ENCODE results near the gene KMT5C. TPM values are rescaled to one million over a fixed set of nuclear protein-coding genes. Genes with fewer than 3 reads are reported as not detected.

The KMT5C gene
- total RNA-seq, 1 donor from 2014 or later, result 68.4 TPM

- H3K27me3 Mint-ChIP-seq, result peaks cover 34% of the 10 kb centered on the region
Observed at GRCh38 chr19:55365245-55365644, 25.6 kb downstream of the KMT5C start.

GRCh38 chr19:55365964-55366363 is 26.3 kb downstream of the KMT5C start:
- H3K9me3 Mint-ChIP-seq (ENCODE audit: low read depth), result no peaks in the 10 kb centered on the region
- peaks cover 1% of the 10 kb centered on the region for H3K36me3 Mint-ChIP-seq (ENCODE audit: insufficient read depth)
- no peak overlapping the region for H3K4me3 Mint-ChIP-seq (ENCODE audit: low read depth)
- H3K4me1 Mint-ChIP-seq (ENCODE audit: low read depth), result peaks cover 3% of the 10 kb centered on the region
- DNase-seq (ENCODE audit: low spot score, unreplicated experiment), result no peak
- no peak overlapping the region for H3K27ac Mint-ChIP-seq
- no peak for TF ChIP-seq CTCF (IDR thresholded peaks at IDR 0.05; ENCODE audit: unreplicated experiment)
- peaks cover 40% of the 10 kb centered on the region for H3K27me3 Mint-ChIP-seq

More at GRCh38 chr19:55365245-55365644, 25.6 kb downstream of the KMT5C start:
- no peak for DNase-seq (ENCODE audit: low spot score, unreplicated experiment)
- no peak overlapping the region for H3K4me3 Mint-ChIP-seq (ENCODE audit: low read depth)
- H3K4me1 Mint-ChIP-seq (ENCODE audit: low read depth), result no peaks in the 10 kb centered on the region
- no peak overlapping the region for H3K27ac Mint-ChIP-seq
- H3K36me3 Mint-ChIP-seq (ENCODE audit: insufficient read depth), result no peaks in the 10 kb centered on the region
- H3K9me3 Mint-ChIP-seq (ENCODE audit: low read depth), result no peaks in the 10 kb centered on the region
- no peak for TF ChIP-seq CTCF (IDR thresholded peaks at IDR 0.05; ENCODE audit: unreplicated experiment)

GRCh38 chr19:55366790-55367189 is 27.1 kb downstream of the KMT5C start:
- no peak overlapping the region for H3K4me3 Mint-ChIP-seq (ENCODE audit: low read depth)
- TF ChIP-seq CTCF (IDR thresholded peaks at IDR 0.05; ENCODE audit: unreplicated experiment), result no peak
- H3K36me3 Mint-ChIP-seq (ENCODE audit: insufficient read depth), result peaks cover 1% of the 10 kb centered on the region
- H3K27ac Mint-ChIP-seq, result no peak overlapping the region
- H3K4me1 Mint-ChIP-seq (ENCODE audit: low read depth), result peaks cover 4% of the 10 kb centered on the region
- no peak for DNase-seq (ENCODE audit: low spot score, unreplicated experiment)
- no peaks in the 10 kb centered on the region for H3K9me3 Mint-ChIP-seq (ENCODE audit: low read depth)
- peaks cover 48% of the 10 kb centered on the region for H3K27me3 Mint-ChIP-seq

DNA sequence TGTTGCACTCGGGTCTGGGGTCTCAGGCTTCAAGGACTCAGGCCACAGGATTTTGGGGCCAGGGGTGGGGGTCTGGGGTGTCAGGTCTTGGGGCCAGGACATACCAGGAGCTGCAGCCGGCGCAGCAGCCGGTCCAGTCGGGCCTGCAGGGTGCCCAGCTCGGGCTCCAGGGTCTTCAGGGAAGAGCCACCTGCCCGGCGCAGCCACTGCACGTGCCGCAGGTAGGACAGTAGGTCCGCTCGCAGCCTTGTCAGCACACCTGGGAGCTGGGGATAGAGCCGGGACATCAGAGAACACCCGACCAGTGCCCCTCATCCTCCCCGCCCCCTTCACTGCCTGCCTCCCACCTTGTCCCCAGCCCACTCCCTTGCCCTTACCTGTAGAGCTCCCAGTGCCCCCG is 28.4 kb downstream of the KMT5C start:
- H3K4me3 Mint-ChIP-seq (ENCODE audit: low read depth), result no peak overlapping the region
- H3K9me3 Mint-ChIP-seq (ENCODE audit: low read depth), result no peaks in the 10 kb centered on the region
- peaks cover 54% of the 10 kb centered on the region for H3K27me3 Mint-ChIP-seq
- no peak overlapping the region for H3K27ac Mint-ChIP-seq
- peaks cover 1% of the 10 kb centered on the region for H3K36me3 Mint-ChIP-seq (ENCODE audit: insufficient read depth)
- H3K4me1 Mint-ChIP-seq (ENCODE audit: low read depth), result peaks cover 6% of the 10 kb centered on the region
- no peak for DNase-seq (ENCODE audit: low spot score, unreplicated experiment)
- TF ChIP-seq CTCF (IDR thresholded peaks at IDR 0.05; ENCODE audit: unreplicated experiment), result no peak

GRCh38 chr19:55368701-55369563 is 29.3 kb downstream of the KMT5C start:
- H3K27me3 Mint-ChIP-seq, result peaks cover 54% of the 10 kb centered on the region
- H3K4me1 Mint-ChIP-seq (ENCODE audit: low read depth), result peaks cover 10% of the 10 kb centered on the region
- no peak overlapping the region for H3K4me3 Mint-ChIP-seq (ENCODE audit: low read depth)
- TF ChIP-seq CTCF (IDR thresholded peaks at IDR 0.05; ENCODE audit: unreplicated experiment), result no peak
- DNase-seq (ENCODE audit: low spot score, unreplicated experiment), result no peak
- no peaks in the 10 kb centered on the region for H3K9me3 Mint-ChIP-seq (ENCODE audit: low read depth)
- no peak overlapping the region for H3K27ac Mint-ChIP-seq
- peaks cover 1% of the 10 kb centered on the region for H3K36me3 Mint-ChIP-seq (ENCODE audit: insufficient read depth)

Measured in progenitor cell of endocrine pancreas (in vitro differentiated cells).